GM13977 (cell line): ENCODE measurements around the gene TSPAN3.
A peak's percentile ranks its signal among the peaks of the same experiment; 100 is the strongest.

Source experiments
- DNase-seq: peaks from one replicate; pipeline ENCODE4 v3.0.0; 2012; ENCODE audit warnings: low spot score
- in situ Hi-C: fragments of 300-500 bp; cut with MboI; formaldehyde crosslinking; loops from one replicate; pipeline ENCODE4 v1.12.0; 2022; ENCODE audit warnings: low sequenced_read_pairs, low pct_unique_long_range_greater_than_20kb, mixed read lengths, inconsistent platforms; ENCODE audit not compliant: unreplicated experiment
- TF ChIP-seq, protein P1 (sequence below): IDR thresholded peaks from 2 replicates; pipeline ENCODE4 v1.5.1; 2012; ENCODE audit warnings: mild to moderate bottlenecking, control low read depth; ENCODE audit not compliant: insufficient read depth; ENCODE audit errors: extremely low read depth, missing control alignments

The TSPAN3 gene

DNA sequence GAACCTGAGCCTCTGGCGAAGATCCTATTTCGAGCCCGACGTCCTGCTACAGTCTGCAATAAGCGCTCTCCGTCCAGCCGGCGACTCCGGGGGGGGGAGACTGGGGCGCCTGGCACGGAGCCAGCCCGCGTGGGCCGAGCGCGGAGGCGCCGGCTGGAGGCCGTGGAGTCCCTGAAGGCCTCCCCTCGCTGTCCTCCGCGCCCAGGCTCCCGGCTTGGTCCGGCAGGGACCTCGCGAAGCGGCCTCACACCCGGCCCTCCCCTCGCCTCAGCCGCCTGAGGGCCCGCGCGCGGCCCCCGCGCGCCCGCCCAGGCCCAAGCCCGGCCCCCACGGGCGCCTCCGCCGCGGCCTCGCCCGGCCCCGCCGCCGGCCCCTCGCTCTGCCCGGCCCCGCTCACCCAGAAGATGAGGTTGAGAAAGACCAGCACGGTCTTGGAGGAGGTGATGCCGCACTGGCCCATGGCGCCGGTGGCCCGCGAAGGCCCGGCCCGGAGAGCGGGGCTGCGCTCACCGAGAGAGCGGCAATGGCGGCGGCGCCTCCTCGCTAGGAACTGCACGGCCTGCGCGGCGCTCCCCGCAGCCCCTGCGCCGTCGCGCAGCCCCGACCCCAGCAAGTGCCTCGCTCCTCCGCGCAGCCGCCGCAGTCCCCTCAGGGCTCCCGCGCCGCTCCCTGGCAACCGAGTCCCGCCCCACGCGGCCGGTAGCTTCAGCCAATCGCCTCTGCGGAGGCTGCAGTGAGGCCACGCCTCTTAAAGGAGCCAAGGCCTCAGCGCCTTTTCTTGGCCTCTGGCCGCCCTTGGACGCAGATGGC, at the start of gene TSPAN3:
Gene TSPAN3, minus strand, starts transcription at position 615 of the 810 bp plus-strand sequence. Its CDS starts 155 bp downstream, at position 460.
- DNase-seq = peak; percentile 95
- TF ChIP-seq, protein P1, sequence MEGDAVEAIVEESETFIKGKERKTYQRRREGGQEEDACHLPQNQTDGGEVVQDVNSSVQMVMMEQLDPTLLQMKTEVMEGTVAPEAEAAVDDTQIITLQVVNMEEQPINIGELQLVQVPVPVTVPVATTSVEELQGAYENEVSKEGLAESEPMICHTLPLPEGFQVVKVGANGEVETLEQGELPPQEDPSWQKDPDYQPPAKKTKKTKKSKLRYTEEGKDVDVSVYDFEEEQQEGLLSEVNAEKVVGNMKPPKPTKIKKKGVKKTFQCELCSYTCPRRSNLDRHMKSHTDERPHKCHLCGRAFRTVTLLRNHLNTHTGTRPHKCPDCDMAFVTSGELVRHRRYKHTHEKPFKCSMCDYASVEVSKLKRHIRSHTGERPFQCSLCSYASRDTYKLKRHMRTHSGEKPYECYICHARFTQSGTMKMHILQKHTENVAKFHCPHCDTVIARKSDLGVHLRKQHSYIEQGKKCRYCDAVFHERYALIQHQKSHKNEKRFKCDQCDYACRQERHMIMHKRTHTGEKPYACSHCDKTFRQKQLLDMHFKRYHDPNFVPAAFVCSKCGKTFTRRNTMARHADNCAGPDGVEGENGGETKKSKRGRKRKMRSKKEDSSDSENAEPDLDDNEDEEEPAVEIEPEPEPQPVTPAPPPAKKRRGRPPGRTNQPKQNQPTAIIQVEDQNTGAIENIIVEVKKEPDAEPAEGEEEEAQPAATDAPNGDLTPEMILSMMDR = no peak
- in situ Hi-C loops = no loop called here

DNA sequence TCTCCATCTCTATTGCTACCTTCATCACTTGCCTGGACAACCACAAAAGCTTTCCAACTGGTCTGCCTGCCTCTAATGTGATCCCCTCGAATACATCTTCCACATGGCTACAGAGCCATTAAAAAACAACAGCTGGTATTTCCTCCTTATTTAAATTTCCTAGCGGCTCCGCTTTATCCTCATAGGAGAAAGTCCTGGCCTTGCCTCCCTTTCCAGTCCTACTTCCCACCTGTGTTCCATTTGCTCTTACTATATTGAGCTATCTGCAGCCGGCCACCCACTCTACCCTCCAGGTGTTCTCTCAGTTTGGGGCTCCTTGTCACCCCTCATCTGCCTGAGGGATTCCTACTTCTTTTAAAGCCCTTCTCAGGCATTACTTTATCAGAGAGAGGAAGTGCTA, 49.7 kb upstream of the TSPAN3 start:
- in situ Hi-C loops = loop anchor here (10.0 kb wide), 1 partner anchor 54 kb away; no protein-coding TSS in a partner anchor
- TF ChIP-seq, protein P1 = no peak
- DNase-seq = no peak

DNA sequence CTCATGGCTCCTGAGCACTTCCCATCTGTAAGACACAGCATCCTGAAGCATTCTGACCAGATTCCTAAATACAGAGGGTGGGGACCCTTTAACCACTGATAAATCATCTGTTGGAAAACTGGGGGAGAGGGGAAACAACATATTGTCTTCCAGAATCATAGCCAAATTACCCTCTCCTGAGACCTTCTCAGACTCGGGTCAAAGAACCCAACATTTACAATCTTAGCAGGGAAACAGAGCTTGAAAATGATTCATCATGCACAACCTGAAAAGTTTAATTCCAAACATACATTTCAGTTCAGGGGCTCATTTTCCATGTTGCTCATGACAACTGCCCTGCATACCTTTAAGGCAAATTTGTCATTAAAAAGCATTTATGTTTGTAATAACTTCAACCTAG, 48.5 kb upstream of the TSPAN3 start:
- no peak for DNase-seq
- in situ Hi-C loops = loop anchor here (10.0 kb wide), 1 partner anchor 425 kb away; no protein-coding TSS in a partner anchor
- TF ChIP-seq, protein P1 = no peak

DNA sequence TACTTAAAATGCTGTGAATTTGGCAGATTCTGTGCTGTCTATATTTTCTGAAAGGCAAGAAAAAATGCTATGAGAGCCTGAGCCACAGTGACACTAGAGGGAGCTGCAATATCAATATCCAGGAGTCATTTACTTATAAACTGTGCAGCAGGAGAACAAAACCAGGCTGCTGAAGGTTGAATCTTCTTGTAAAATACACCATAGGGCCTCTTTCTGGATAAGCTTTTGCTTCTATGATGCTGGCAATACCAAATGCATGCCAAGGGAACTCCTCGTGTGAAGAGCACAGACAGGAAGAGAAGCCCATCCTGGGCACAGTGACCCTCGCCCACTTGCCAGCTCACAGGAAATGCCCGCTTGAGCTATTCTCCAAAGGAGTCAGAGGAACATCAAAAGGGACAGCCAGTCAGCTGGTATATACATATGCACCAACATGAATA, 48.0 kb upstream of the TSPAN3 start:
- peak; percentile 59 for DNase-seq
- in situ Hi-C loops = loop anchor here (10.0 kb wide), 1 partner anchor 426 kb away; no protein-coding TSS in a partner anchor
- TF ChIP-seq, protein P1 = peak; percentile 79

DNA sequence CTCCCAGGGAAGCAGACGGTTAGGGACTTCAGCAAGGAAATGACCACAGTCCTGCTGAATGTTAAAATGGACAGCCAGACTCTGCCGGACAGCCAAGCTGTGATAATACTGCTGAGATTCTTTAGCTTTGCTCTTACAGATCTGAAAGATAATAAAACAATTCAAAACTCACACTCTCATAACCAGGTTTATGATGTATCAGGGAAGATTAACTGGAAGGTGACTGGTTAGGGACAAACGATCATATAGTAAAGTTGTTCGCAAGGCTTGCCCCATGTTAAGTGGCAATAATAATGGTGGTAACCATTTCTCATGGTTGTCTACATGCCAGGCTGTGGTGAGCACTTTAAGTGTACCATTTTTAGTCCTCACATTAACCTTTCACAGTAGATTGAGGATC, 44.3 kb upstream of the TSPAN3 start:
- TF ChIP-seq, protein P1 = no peak
- DNase-seq = no peak
- in situ Hi-C loops = loop anchor here (10.0 kb wide), 1 partner anchor 430 kb away; no protein-coding TSS in a partner anchor

DNA sequence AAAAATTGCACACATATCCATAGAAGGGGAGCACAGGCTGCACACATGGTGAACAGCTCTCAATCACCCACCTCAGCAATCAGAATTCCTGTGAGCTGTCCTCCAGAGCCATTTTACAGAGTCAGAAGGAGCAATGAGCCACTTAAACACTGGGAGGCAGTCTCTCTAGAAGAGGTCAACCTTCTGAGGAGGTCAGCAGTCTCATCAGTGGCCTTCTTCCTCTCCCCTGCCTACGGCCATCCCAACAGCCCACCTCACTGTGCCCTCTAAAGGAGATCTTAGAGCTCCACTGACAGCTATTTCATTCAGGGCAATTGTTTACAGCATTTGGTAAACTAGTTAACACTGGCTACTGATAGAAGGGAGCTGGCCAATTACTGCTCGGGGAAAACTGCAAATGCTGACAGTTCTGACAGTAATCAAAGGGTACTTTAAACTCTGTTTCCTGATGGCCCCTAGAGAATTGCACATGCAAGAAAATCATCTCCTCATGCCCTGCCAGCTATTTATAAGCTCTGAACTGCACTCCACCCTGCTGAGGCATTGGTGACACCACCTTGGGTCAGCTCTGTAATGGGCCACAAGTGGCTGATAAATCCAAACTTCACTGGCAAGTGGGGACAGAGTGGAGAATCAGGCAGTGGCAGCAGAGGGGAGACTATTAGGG, 42.1 kb upstream of the TSPAN3 start:
- DNase-seq = no peak
- in situ Hi-C loops = loop anchor here (10.0 kb wide), 1 partner anchor 432 kb away; no protein-coding TSS in a partner anchor
- TF ChIP-seq, protein P1 = peak; percentile 16
